GM13977 (cell line): ENCODE measurements around the gene SYNE1.
A peak's percentile ranks its signal among the peaks of the same experiment; 100 is the strongest.

Experiments used
- DNase-seq: peaks from one replicate; pipeline ENCODE4 v3.0.0; 2012; ENCODE audit warnings: low spot score
- CTCF ChIP-seq: IDR thresholded peaks from 2 replicates; pipeline ENCODE4 v1.5.1; 2012; ENCODE audit warnings: mild to moderate bottlenecking, control low read depth; ENCODE audit not compliant: insufficient read depth; ENCODE audit errors: extremely low read depth, missing control alignments
- in situ Hi-C: fragments of 300-500 bp; cut with MboI; formaldehyde crosslinking; loops from one replicate; pipeline ENCODE4 v1.12.0; 2022; ENCODE audit warnings: low sequenced_read_pairs, low pct_unique_long_range_greater_than_20kb, mixed read lengths, inconsistent platforms; ENCODE audit not compliant: unreplicated experiment

SYNE1 gene

DNA sequence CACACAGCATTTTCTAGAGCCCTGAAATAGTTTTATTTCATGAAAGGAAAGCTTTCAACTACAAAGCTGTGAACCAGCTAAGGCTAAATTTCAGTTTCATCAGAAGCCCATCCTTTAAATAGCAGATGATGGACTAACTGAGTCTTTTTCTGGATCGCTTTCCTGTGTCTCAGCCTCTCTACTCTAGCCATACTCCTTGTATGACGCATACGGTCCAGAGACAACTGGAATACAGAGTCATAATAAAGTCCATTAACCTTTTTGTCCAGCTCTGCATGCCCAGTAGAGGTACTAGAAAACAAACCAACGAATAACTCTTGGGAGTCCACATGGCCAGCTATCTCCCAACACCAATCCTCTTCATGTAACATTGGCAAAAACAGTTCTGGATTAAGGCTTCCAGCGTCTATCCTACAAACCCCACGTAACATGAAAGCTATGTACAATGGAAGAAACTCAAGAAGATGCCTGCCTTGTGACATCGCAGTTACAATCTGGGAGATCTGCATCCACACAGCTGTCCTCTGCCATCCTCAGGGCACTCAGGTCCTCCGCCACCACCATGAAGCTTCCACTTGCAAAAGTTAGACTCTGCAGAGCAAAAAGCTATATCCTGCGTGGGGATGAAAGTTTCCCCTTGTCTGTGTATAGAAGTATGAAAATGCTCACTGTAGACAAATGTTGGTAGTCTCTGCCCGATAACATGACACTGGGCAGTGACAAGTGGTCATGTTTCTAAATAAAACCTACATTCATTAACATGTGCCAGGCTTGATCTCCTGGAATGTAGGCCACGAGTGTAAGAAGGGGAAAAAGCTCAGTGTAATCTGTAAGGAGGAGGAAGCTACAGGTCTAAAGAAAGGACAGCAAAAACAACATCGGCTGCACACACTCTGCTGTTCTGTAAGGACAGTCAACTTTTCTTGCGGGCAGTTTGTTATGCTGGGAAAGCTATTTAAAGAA lies 469.2 kb downstream of the SYNE1 start:
- in situ Hi-C loops = no loop called here
- no peak for DNase-seq

DNA sequence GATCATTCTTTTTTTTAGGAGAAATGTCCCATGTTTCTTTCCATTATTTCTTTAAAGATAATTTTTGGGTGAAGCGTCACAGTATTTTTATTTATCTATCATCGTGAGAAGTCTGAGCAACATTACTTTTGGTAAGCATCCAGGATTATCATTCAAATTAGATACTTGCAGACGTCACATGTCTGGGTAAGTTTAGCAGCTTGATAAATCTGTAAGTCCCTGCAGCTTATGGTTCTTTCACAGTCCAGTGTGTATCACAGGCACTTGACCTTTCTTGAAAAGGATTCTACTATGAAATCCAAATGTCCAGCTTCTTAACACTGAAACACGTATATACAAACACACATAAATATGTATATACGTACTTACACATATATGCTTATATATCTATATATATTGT lies 470.3 kb downstream of the SYNE1 start:
- DNase-seq = no peak
- TF ChIP-seq CTCF = no peak
- in situ Hi-C loops = no loop called here

More for the DNA sequence above, 469.2 kb downstream of the SYNE1 start:
- TF ChIP-seq CTCF = no peak

- DNase-seq = no peak
- TF ChIP-seq CTCF = no peak
- in situ Hi-C loops = no loop called here
Observed at GRCh38 chr6:152166497-152166896, 470.7 kb downstream of the SYNE1 start.

DNA sequence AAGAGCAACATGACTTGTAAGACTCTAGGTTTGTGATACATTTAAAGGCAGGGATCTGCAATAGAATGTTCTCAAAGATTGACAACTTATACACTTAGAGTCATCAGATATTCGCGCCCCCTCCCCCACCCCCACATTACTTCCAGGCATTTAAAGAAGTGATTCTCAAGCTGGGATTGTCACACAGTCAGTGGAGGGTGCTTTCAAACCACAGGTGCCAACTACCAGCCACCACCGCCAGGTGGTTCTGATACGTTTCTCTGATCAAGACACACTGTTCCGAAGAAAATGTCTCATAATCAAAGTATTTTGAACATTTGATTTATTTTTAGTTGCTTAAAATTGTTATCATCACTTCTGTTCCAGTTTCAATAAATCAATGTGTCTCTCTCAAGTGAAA lies 472.2 kb downstream of the SYNE1 start:
- DNase-seq = no peak
- in situ Hi-C loops = no loop called here
- no peak for TF ChIP-seq CTCF

DNA sequence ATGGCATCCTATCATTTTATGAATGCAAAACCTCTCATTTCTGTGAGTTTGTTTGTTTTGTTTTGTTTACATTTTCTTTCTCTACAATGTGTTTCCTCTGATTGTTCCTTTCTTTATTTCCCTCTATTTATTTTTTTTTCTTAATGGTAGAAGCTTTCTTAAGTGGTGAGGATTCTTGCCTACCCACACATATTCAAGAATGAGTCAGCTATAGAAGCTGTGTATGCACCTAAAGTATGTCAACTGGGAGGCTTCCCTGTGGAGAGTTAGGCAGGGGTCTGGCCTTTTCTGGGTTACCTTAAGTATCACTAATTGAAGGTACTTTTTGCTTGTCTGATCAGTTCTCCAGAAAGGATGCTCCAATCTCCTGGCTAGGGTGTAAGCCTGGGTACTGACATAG lies 475.7 kb downstream of the SYNE1 start:
- no peak for TF ChIP-seq CTCF
- in situ Hi-C loops = no loop called here
- DNase-seq = no peak

- in situ Hi-C loops = no loop called here
- TF ChIP-seq CTCF = no peak
- DNase-seq = peak; percentile 60
Observed at GRCh38 chr6:152160346-152160745, 476.8 kb downstream of the SYNE1 start.
